HK-2 (cell line): ENCODE results near the gene SLC9A7.
"Not testable (repeated sequence)": the region's sequence is repeated elsewhere in the genome, so short reads cannot be mapped to it uniquely, and the experiment has no call there.

Experiments
- DNase-seq: peaks from one replicate; pipeline ENCODE4 v3.0.0-alpha.2; 2018; ENCODE audit not compliant: unreplicated experiment

Gene SLC9A7

GRCh38 chrX:46754586-46755061, 4.3 kb downstream of the SLC9A7 start:
- DNase-seq, result no peak

GRCh38 chrX:46754036-46754435, 4.9 kb downstream of the SLC9A7 start:
- DNase-seq, result no peak

- no peak for DNase-seq
Measured at GRCh38 chrX:46750889-46751288, 8.0 kb downstream of the SLC9A7 start.

GRCh38 chrX:46744009-46744408, 14.9 kb downstream of the SLC9A7 start:
- no peak for DNase-seq

- DNase-seq, result no peak
Measured at GRCh38 chrX:46743046-46743445, 15.9 kb downstream of the SLC9A7 start.

GRCh38 chrX:46739736-46740135, 19.2 kb downstream of the SLC9A7 start:
- DNase-seq, result no peak

- DNase-seq, result no peak
Measured at GRCh38 chrX:46737462-46737861, 21.5 kb downstream of the SLC9A7 start.

GRCh38 chrX:46737041-46737440, 21.9 kb downstream of the SLC9A7 start:
- no peak for DNase-seq

- DNase-seq, result no peak
Measured at GRCh38 chrX:46735622-46736021, 23.3 kb downstream of the SLC9A7 start.

GRCh38 chrX:46733226-46733625, 25.7 kb downstream of the SLC9A7 start:
- DNase-seq, result no peak

- DNase-seq, result no peak
Measured at GRCh38 chrX:46730765-46731164, 28.2 kb downstream of the SLC9A7 start.

GRCh38 chrX:46727441-46727840, 31.5 kb downstream of the SLC9A7 start:
- no peak for DNase-seq

- not testable (repeated sequence) for DNase-seq
Measured at GRCh38 chrX:46723569-46723927, 35.4 kb downstream of the SLC9A7 start.

- no peak for DNase-seq
Measured at GRCh38 chrX:46722742-46723568, 36.0 kb downstream of the SLC9A7 start.

GRCh38 chrX:46716796-46717195, 42.1 kb downstream of the SLC9A7 start:
- no peak for DNase-seq

- no peak for DNase-seq
Measured at GRCh38 chrX:46715997-46716396, 42.9 kb downstream of the SLC9A7 start.

GRCh38 chrX:46715530-46715929, 43.4 kb downstream of the SLC9A7 start:
- no peak for DNase-seq

GRCh38 chrX:46713672-46714490, 45.0 kb downstream of the SLC9A7 start:
- no peak for DNase-seq

GRCh38 chrX:46712764-46713163, 46.2 kb downstream of the SLC9A7 start:
- DNase-seq, result no peak

- DNase-seq, result no peak
Measured at GRCh38 chrX:46710927-46711623, 47.8 kb downstream of the SLC9A7 start.

GRCh38 chrX:46710425-46710824, 48.5 kb downstream of the SLC9A7 start:
- peak; percentile 11 for DNase-seq

GRCh38 chrX:46707274-46707965, 51.5 kb downstream of the SLC9A7 start:
- DNase-seq, result no peak
